Measurements from ENCODE around the gene ST7. TPM values are rescaled to one million over a fixed set of nuclear protein-coding genes. Genes with fewer than 3 reads are reported as not detected.

ST7 gene
- total and polyA plus RNA-seq, 2 donors (not counting 1 experiment from before 2014, with no cell fraction given): 2.3 to 4.6 TPM

DNA sequence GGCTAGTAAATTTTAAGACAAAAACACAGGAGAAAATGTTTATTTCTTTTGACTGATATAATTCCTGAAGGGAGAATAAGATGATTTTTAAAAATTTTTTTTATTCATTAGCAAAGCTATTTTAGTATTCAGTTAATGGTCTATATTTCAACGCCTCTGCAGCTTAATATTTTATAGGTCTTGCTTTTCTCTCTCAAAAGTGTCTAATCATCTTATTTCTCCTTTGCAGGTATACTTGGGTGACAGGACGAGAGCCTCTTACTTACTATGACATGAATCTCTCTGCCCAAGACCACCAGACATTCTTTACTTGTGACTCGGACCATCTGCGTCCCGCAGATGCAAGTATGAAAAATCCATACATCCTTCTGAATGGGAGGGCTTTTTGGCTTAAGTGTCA, 177.0 kb downstream of the ST7 start:
- H3K4me3 ChIP-seq (ENCODE audit: control extremely low read depth in 1 of 5, extremely low read depth in 1 of 5, insufficient read depth in 1 of 5, low read depth in 2 of 5, low read length in 4 of 5): no peak overlapping the region
- Mint-ChIP-seq H3K4me3 (no peak overlapping the region), H3K9me3 (ENCODE audit: insufficient read depth) (no peaks in the 10 kb centered on the region), H3K4me1 (peaks cover 5% of the 10 kb centered on the region), H3K27ac (no peak overlapping the region), H3K27me3 (no peaks in the 10 kb centered on the region)
- H3K4me2 ChIP-seq (replicated peaks; ENCODE audit: low read depth, low read length, poor library complexity, severe bottlenecking): no peak overlapping the region
- ChIA-PET CTCF (interaction anchor here (1.1 to 2.9 kb wide), 5 partner anchors 11 to 201 kb away, joined by 3 to 18 read pairs (median 6); no protein-coding TSS in a partner anchor), POLR2A (no interaction called here)
- no peaks in the 10 kb centered on the region for H3K27me3 ChIP-seq (replicated peaks in 1 of 4; ENCODE audit: control extremely low read depth in 1 of 4, control insufficient read depth in 3 of 4, insufficient read depth in 4 of 4, low read length in 3 of 4)
- TF ChIP-seq, protein P1, sequence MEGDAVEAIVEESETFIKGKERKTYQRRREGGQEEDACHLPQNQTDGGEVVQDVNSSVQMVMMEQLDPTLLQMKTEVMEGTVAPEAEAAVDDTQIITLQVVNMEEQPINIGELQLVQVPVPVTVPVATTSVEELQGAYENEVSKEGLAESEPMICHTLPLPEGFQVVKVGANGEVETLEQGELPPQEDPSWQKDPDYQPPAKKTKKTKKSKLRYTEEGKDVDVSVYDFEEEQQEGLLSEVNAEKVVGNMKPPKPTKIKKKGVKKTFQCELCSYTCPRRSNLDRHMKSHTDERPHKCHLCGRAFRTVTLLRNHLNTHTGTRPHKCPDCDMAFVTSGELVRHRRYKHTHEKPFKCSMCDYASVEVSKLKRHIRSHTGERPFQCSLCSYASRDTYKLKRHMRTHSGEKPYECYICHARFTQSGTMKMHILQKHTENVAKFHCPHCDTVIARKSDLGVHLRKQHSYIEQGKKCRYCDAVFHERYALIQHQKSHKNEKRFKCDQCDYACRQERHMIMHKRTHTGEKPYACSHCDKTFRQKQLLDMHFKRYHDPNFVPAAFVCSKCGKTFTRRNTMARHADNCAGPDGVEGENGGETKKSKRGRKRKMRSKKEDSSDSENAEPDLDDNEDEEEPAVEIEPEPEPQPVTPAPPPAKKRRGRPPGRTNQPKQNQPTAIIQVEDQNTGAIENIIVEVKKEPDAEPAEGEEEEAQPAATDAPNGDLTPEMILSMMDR (IDR thresholded peaks at IDR 0.05): no peak
- no peak for TF ChIP-seq EZH2 (IDR thresholded peaks at IDR 0.05; ENCODE audit: borderline replicate concordance, insufficient read depth, low read depth, low read length, poor library complexity, severe bottlenecking)
- intact Hi-C loops (cut with micrococcal nuclease): no loop called here
- no peak overlapping the region for H3K27ac ChIP-seq (ENCODE audit: low read length in 2 of 2)
- DNase-seq (no peak), ATAC-seq (ENCODE audit: low read depth) (no peak)
- H3K9ac ChIP-seq (ENCODE audit: low read length): no peak overlapping the region
- no peaks in the 10 kb centered on the region for H4K20me1 ChIP-seq (ENCODE audit: control insufficient read depth, insufficient read depth, low read length, poor library complexity, severe bottlenecking)
- H3K79me2 ChIP-seq (ENCODE audit: control insufficient read depth, insufficient read depth, low read length): no peaks in the 10 kb centered on the region
- no peaks in the 10 kb centered on the region for H3K36me3 ChIP-seq (replicated peaks in 1 of 2; ENCODE audit: control extremely low read depth in 1 of 2, control insufficient read depth in 1 of 2, extremely low read depth in 1 of 2, insufficient read depth in 2 of 2, low read length in 1 of 2)
- H3K9me3 ChIP-seq (ENCODE audit: control extremely low read depth in 1 of 3, control insufficient read depth in 2 of 3, insufficient read depth in 1 of 3, low read length in 2 of 3): no peaks in the 10 kb centered on the region
- H2AFZ ChIP-seq (ENCODE audit: insufficient read depth, low read depth, low read length, poor library complexity, severe bottlenecking): no peak overlapping the region
- 100% methylated on average over 1 of the region's 5 CpGs for WGBS (ENCODE audit: insufficient coverage)
- no peaks in the 10 kb centered on the region for H3K4me1 ChIP-seq (ENCODE audit: control insufficient read depth in 2 of 2, insufficient read depth in 2 of 2, low read length in 2 of 2)

DNA sequence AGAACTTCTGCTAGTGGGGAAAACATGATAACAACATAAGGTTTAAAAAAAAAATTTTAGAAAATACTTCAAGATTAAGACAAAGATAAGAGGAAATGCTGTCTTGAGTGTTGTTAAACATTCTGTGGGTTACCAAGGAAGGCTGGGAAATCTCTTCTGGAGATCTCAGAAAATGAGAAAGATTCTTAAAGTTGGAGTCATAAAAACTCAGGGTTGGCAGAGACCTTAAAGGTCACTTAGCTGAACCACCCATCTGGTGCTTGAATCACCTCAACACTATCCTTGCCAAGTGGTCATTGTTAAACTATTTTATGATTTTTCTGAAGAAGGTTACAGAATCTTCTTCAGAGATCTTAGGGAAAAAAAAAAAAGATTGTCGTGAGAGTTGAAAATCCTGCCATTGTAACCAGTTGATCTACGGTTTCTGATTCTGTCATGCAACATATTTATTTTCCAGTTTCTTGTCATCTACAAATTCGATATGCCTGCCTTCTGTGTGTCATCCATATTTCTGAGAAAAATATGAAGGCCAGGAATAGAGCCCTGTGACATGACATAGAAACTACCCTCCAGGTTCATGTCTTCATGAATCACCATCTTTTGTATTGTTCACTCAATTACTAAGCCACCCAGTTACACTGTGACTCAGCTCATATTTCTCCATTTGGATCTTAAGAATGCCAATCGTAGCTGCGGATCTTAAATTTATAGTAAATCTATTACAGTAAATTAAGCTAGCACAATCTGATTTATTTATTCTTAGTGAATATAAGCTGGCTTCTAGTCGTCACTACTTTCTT, 179.2 kb downstream of the ST7 start:
- intact Hi-C loops (cut with micrococcal nuclease): no loop called here
- no peak overlapping the region for H3K4me3 ChIP-seq (ENCODE audit: control extremely low read depth in 1 of 5, extremely low read depth in 1 of 5, insufficient read depth in 1 of 5, low read depth in 2 of 5, low read length in 4 of 5)
- Mint-ChIP-seq H3K27me3 (no peaks in the 10 kb centered on the region), H3K4me1 (peaks cover 5% of the 10 kb centered on the region), H3K9me3 (ENCODE audit: insufficient read depth) (no peaks in the 10 kb centered on the region), H3K4me3 (no peak overlapping the region), H3K27ac (no peak overlapping the region)
- no peaks in the 10 kb centered on the region for H3K27me3 ChIP-seq (replicated peaks in 1 of 4; ENCODE audit: control extremely low read depth in 1 of 4, control insufficient read depth in 3 of 4, insufficient read depth in 4 of 4, low read length in 3 of 4)
- DNase-seq: no peak
- ATAC-seq (ENCODE audit: low read depth): no peak
- no peak overlapping the region for H2AFZ ChIP-seq (ENCODE audit: insufficient read depth, low read depth, low read length, poor library complexity, severe bottlenecking)
- no peak overlapping the region for H3K4me2 ChIP-seq (replicated peaks; ENCODE audit: low read depth, low read length, poor library complexity, severe bottlenecking)
- H3K9me3 ChIP-seq (ENCODE audit: control extremely low read depth in 1 of 3, control insufficient read depth in 2 of 3, insufficient read depth in 1 of 3, low read length in 2 of 3): no peaks in the 10 kb centered on the region
- no peaks in the 10 kb centered on the region for H3K36me3 ChIP-seq (replicated peaks in 1 of 2; ENCODE audit: control extremely low read depth in 1 of 2, control insufficient read depth in 1 of 2, extremely low read depth in 1 of 2, insufficient read depth in 2 of 2, low read length in 1 of 2)
- WGBS (ENCODE audit: insufficient coverage): no CpG with 5 or more reads among the region's 6 CpGs
- TF ChIP-seq EZH2 (IDR thresholded peaks at IDR 0.05; ENCODE audit: borderline replicate concordance, insufficient read depth, low read depth, low read length, poor library complexity, severe bottlenecking): no peak
- TF ChIP-seq, protein P1 (IDR thresholded peaks at IDR 0.05): no peak
- H3K4me1 ChIP-seq (ENCODE audit: control insufficient read depth in 2 of 2, insufficient read depth in 2 of 2, low read length in 2 of 2): no peaks in the 10 kb centered on the region
- H3K79me2 ChIP-seq (ENCODE audit: control insufficient read depth, insufficient read depth, low read length): no peaks in the 10 kb centered on the region
- ChIA-PET POLR2A (no interaction called here), CTCF (interaction anchor here (0.9 to 1.6 kb wide), 2 partner anchors 144 to 147 kb away, joined by 5 read pairs; no protein-coding TSS in a partner anchor)
- H3K9ac ChIP-seq (ENCODE audit: low read length): no peak overlapping the region
- H4K20me1 ChIP-seq (ENCODE audit: control insufficient read depth, insufficient read depth, low read length, poor library complexity, severe bottlenecking): no peaks in the 10 kb centered on the region
- H3K27ac ChIP-seq (ENCODE audit: low read length in 2 of 2): no peak overlapping the region
